HG03060 (cell line): ENCODE measurements around the gene EEFSEC.

Experiments
- ATAC-seq: cut with Tn5 transposase; IDR thresholded peaks from one replicate; pipeline ENCODE4 v1.9.1; 2021; ENCODE audit warnings: low read depth, moderate number of reproducible peaks; ENCODE audit not compliant: unreplicated experiment

The EEFSEC gene

DNA sequence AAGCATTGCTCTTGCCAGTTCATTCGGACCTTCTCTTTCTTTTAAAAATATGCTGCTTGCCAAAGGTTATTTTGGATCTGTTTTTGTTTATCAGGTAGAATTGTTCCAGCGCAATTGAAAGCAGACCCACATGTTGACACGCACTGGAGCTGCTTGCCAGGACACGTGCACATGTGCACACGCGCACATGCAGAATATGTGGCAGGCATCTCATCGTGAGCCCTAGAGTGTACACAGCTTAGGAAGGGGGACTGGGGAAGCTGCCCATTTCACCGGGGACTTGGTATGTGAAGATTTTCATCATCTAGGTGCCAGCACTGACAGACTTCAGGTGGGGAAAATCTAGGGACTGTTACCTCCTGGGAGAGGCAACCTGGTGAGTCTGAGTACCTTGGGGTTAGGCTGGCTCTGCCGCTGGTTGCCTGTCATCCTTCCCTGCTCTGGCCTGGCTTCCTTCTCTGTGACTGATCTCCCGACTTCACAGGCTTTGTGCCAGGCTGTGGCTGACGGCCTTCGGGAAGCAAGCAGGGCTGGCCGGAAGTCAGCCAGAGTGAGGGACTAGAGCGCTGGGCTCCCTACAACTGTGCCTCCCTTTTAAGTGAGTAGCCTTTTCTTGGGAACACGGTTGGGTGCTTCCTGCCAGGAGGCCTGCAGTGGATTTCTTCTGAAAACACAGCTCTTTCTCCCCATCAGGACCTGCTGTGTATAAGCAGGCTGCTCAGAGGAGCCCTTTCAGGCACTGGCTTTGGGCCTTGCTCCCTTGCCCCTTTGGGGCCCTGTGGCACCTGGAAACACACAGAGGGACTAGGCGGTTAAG, 129.3 kb downstream of the EEFSEC start:
- no peak for ATAC-seq

DNA sequence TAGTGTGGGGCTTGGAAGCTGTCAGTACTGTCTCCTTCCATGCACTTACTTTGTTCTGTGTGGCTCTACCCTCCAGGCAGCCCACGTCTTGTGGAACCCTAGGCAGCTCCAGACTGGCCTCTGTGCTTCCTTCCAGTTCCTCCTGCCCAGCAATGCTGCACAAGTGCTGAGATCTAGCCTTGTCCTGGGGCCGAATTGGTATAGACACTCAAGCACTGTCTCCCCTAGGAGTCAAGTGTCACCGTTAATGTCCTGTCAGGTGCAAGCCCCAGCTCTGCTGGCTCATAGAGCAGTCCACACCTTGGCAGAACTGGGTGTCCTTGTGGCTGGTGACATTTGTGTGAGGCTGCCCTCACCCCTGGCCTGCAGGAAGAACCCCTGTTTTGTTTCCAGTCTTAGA, 130.1 kb downstream of the EEFSEC start:
- no peak for ATAC-seq

DNA sequence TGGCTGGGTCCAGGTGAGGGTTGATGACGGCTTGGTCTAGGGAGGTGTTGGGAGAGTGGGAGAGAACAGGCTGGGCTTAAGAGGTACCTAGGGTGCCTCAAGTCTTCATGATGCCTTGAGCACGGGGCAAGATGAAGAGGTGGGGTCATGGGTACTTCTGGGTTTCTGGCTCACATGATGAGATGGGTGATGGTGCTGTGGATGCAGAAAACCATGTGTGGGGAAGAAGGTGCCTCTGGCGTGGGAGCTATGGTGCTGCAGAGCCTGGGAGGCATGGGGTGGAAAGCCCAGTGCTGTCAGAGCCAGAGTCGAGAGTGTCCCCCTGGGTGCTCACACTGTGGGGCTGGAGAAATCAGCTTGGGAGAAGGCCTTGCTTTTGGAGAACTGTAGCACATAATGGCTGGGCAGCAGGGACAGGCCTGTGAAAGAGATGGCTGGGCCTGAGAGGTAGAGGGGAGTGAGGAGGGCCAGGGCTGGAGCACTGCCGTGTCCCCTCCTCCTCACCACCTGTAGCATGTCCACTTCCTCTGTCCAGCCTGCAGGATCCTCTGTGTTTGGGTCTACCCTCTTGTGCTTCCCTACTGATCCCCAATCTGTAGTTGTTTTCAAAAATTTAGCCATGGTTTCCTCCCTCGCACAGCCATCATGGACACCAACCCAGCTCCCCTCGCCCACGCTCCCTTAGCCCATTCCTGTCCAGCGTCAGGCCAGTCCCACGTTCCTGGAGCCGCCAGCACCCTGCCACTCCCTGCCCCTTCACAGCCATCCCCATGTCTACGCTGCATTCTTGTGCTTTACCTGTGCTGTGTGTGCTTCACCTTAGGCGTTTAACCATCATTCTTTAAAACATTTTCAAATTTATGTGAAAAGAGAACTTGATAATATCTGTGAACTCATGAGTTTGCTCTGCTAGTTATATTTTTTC, 132.0 kb downstream of the EEFSEC start:
- ATAC-seq = no peak

DNA sequence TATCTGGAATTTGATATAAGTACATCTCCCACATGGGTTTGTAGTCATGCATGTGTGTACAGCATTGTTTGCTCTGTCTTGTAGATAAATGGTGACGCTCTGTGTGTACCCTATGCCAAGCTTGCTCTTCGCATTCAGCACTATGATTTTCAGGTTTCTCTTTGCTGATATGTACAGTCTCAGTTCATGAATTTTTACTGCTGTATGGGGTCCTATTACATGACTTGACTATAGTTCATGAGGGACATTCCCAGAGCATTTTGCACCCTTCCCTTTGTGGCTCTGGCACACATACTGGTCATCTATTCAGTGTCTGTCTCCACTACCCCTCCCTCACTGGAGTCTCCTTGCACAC, 132.7 kb downstream of the EEFSEC start:
- no peak for ATAC-seq

DNA sequence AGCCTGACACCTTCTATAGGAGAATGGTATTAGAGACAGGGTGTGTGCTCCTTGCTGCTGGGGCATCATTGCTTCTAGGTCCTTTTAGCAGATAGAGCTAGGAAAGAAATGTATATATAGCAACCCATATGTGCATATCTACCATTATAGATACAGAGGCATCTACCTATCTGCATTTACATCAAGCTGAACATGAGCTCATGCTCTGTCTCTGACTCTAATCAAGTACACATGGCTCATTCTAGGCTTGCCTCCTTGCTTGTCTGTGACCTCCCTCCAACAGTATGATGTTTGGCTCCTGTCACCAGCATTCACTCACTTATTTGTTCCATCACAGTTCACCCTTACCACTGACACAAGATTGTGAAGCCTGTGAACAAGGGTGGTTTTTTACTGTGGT, 133.4 kb downstream of the EEFSEC start:
- ATAC-seq = no peak

DNA sequence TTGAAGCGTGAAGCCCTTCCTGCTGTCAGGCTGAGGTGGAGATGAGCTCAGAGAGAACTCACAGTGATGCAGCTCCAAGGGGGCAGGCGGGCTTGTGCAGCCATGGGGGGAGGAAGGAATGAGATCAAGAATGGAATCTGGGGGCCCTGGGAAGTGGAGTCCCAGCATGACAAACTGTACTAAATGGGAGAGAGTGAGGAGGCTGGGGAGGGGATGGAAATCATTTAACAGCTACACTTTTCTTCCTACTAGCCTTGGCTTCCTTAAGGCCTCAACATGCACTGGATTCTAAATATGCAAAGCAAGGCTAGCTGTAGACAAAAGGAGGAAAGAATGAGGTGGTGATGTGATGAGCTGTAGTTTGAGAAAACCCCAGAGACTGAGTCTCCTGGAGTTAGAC, 133.9 kb downstream of the EEFSEC start:
- ATAC-seq = no peak

DNA sequence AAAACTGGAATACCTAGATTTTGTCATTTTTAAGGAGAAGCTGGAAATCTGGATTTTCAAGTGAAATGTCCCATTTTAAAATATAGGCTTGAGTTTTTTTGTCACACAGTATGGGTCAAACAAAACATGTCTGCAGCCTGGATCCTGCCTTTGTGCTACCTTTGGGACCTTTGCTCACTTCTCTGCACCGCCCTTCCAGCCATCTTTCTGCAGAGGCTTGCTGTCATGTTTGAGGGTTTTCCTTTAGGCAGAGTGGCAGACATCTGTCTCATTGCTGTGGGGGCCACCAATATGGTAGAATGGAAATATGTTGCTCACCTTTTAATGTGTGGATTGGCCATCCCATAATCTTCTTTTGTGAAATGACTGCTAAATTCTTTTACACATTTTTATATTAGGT, 136.3 kb downstream of the EEFSEC start:
- no peak for ATAC-seq

DNA sequence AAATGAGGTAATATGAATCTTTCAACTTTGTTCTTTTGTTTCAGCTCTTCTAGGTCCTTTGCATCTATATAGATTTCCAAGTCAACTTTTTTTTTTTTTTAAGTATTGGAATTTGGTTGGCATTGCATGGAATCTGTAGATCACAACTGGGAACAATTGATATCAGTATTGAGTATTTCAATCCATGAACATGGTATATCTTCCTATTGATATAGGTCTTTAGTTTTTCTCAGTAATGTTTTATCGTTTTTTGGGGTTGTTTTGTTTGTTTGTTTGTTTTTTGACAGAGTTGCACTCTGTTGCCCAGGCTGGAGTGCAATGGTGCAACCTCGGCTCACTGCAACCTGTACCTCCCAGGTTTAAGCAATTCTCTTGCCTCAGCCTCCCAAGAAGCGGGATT, 137.2 kb downstream of the EEFSEC start:
- ATAC-seq = no peak

DNA sequence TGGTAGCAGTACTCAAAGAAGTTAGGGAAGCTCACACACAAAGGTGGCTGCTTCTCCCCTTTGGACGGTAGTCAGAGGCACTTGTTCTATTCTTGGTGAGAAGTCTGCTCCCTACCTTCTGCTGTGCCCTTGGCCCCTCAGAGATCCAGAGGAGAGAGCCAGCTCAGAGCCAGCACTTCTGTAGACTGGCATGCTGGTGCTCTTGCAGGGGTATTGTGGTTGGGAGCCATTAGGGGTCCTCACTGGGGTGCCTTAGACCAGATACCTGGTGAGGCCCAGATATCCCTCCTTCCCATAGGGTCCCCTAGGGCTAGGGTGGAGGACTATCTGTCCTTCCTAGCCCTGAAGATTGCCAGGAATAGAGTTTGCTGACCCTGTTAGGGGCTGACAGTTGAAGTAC, 140.6 kb downstream of the EEFSEC start:
- ATAC-seq = no peak

DNA sequence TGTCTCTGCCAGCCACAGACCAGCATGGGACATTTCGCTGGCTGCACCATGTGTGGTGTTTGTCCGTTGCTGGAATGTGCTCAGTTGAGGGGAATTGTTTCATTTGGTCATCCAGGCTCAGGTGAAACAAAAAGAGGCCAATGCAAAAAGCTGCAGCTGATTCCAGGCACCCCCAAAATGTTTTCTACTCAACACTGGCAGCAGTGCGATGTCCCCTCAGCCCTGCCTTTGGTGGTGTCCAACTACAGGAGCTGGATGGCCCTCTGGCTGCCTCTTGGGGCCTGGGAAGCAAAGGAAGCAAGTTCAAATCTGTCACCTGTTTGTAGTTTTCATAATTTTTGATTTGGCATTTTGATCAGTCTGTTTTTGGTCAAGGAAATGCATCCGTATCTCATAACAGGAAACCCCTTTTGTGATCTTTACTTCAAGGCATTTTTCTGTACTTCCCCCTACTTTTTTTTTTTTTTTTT, 141.8 kb downstream of the EEFSEC start:
- no peak for ATAC-seq

DNA sequence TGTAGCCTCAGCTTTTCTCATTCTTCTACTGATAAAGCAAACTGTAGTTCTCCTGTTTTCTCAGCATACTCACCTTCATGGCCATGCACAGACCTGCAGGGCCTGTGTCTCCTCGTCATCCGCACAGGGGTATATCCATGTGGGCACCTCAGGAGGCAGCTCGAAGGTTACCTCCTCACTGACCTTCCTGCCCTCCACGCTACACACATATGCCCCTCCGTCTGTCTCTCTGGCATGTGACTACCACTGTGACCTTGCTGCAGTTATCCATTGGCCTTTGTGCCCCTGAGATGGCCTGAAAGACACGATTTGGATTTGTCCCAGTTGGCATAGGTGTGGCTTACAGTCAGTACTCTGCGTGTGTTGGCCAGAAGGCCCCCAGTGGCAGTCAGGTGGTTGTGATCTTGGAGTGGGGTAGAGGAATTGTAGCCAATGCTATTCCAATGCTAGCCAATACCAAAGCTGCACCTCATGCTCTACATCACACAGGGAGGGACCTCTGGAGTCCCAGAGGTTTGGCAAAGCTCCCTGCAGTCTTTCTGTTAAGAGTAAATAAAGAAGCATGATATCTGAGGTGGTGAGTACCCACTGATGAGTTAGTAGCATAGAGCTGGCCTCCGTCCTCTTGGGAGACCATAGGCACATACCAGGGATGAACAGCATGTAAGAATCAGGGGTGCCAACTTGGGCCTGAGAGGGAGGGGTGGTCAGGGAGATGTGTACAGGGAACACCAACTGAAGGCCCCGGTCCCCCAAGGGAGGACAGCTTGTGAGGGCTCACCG, 143.4 kb downstream of the EEFSEC start:
- ATAC-seq = no peak

DNA sequence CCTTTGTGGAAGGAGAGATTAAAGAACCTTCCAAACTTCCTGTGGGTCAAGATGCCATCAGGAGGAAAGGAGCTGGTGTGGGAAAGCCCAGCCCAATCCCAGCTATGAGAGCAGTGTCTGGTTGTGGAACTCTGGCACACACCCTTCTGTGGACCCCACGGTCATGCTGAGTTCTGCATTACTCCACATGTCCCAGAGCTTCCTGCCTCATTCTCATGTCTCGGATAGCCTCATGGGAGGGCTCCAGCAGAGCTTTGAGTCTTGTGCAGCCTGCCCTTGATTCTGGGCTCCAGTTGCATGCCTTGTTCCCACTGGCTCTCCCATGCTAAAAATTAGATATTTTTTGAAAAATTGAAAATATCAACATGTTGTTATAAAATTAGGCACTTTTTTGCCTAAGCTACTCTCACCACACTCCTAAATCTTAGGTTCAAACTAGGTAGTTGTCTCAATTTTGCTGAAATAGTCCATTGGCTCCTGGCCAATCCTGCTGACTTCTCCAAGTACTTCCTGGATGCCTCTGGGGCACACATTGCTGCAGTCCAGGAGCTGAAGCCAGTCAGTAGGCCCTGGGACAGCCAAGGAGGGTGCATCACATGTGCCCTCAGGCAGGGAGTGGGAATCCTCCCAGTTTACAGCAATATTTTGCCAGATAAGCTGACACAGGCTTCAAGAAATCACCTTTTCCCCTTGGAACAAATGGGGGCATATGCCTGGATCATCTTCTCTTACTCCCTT, 144.3 kb downstream of the EEFSEC start:
- no peak for ATAC-seq

DNA sequence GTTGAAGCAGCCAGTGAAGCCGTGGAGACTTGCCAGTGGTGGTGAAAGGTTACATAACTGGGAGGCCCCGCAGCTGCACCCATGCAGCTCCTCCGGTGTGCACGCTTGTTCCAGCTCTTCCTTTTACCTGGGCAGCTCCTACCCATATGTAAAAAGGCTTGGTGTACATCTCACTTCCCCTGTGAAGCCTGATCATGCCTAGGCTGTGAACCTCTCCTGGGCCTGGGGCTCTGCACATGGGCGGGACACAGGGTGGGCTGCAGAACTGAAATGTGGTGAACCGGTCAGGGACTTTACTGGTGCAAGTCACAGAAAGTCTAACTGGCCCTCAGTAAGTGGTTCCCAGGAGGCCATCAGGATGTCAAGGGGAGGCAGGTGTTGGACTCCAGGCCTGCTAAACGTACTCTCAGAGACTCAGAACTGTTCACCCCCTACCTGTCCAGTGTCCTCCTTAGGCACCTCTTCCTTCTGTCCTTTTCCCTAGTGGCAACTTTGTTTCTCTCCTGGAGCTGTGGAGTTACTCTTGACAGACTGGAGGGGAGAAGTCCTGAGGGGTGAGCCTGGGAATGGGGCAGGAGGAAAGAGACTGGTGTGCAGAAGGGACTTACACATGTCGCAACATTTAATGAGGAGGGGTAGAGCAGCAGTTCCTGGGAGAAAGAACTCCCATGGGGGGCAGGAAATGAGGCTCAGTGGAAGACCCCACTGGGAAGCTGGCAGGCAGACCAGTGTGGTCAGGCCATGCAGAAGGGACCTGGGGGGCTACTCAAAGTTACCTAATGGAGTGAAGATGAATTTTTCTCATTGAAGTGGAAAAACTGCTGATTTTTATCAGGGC, 148.1 kb downstream of the EEFSEC start:
- no peak for ATAC-seq

DNA sequence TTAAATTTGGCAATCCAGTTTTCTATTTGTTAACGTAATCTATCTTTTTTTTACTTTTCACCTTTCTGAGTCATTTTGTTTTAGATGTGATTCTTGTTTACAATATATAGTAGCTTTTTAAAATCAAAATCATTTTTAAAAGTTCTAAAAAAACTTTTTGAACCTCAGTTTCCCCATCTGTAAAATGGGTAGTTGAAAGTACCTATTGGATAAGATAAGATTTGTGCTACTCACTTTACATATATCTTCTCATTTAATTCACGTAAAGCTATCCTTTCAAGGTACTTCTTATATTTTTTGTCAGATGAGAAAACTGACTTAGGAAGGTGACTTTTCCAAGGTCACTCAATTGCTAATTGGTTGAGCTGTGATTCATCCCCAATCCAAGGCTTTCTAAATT, 153.2 kb downstream of the EEFSEC start:
- no peak for ATAC-seq

DNA sequence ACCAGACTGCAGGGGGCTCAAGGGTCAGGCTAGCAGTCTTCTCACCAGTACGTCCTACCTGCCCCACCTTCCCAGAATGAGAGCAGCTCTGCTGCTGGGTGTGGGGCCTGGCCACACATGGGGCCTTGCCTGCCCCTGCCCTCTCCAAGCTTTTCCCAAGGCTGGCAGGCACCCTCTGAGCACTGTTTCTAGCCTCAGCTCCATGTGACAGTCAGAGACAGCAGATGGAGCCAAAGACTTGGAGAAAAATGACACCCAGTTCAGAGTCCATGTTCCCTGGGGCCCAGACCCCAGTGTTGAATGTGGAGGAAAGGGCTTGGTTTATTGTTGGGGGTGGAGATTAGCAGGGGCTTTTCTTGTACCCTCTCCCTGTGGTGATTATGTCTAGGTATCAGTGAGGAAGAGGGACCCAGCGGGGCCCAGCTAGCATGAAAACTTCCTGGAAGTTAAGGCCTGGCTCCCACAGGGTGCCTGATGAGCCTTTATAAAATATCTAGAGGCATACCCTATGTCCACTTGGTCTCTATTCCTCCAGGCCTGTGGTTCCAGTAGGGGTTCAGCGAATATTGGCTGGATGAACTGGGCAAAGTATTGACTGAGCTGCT, 153.8 kb downstream of the EEFSEC start:
- ATAC-seq = no peak

DNA sequence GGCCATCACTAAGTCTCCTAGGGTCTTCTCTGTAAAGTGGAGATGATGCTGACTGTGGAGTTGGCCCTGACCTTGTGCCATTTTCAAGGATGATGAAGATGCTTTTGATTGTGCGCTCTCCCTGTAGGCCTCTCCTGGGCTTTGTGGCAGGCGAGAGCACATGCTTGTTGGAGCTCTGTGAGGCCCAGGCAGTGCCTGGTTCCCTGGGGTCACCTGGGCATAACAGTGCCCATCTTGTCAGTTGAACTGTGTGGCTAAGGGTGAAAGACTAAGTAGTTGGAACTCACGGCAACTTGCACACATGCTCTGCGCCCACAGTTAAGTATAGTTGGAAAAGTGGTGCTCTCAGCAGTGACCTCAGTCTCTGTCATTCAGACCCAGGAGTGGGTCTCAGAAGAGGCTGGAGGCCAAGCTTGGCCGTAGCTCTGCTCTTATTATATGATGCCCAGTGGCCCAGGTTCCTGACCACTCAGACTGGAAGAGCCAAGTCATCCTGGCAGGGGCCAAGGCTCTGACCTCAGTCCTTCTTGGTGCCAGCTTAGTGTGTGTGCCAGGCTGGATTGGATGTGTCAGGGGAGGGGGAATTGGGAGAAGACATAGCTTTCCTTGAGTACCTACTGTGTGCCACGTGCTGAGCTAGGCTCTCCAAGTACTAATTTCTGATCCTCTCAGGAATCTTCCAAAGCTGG, 154.6 kb downstream of the EEFSEC start:
- no peak for ATAC-seq

DNA sequence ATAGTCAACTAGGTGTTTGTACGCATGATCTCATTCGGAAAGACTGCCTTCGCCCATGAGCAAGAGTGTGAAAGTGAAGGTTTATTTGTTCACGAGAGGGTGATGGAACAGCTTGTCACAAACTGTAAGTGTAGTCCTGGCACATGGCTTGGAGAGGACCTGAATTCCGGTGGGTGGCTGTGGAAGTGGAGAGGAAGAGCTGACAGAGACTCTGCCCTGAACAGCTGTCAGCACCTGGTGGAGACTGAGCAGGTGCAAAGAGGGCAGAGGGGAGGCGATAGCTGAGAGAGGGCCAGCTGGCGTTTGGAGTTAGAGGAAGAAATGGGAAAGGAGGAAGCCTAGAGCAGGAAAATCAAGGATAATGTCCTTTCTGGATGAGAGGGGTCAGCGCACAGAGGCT, 155.7 kb downstream of the EEFSEC start:
- ATAC-seq = no peak

DNA sequence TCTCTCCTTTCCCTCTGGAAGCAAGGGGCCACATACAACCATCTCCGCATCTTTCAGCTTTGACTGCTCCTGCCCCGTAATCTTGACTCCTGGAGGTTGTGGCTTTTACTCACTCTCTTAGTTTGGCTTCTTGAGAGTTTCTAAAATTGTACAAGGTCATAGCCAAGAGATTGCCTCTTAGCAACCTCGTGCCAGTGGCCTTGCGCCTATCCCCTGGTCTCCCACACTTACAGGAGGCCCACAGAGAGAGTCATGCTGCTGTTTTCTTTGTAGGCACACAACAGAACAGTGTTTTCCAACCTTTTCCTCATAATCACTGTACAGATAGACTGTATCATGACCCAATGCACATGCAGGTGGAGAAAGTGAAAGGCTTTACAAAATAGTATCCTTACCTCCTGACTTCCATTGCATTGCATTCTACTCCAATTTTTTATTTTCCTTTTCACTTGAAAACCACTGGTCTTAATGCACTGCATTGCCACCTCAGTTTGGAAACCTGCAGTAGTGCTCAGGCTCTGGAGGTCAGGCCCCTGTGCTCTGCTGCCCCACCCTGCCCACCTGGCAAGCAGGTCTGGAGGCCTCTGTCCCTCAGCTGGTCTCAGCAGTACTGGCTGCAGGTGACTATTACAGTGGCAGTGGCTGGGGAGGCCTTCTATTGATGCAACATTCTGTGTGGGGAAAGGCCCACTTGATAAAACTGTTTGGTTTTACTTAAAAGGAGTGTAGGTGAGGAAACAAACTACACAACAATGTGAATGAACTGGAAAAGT, 157.2 kb downstream of the EEFSEC start:
- ATAC-seq = no peak
